Adrenal gland (tissue), 5 donors: ENCODE data around the gene ASTE1.

Experiments
- POLR2A ChIP-seq, 2 donors: fragments of 450-650 bp; IDR thresholded peaks; one replicate each; pipeline ENCODE4 v1.6.1; 2017; ENCODE audit warnings: antibody characterized with exemption in 2 of 2, mild to moderate bottlenecking in 2 of 2, moderate library complexity in 1 of 2
- TF ChIP-seq, protein P1 (sequence below), 6 experiments: fragments of 450-650 bp in 4 of 6; fragments of 200-600 bp in 2 of 6; sonication (generic) in 1 of 6; IDR thresholded peaks; 1 replicate in 5 of 6; 2 replicates in 1 of 6; pipeline versions ENCODE4 v1.5.1 to v1.8.0; 2016 to 2021; ENCODE audit warnings: antibody characterized with exemption in 6 of 6, mild to moderate bottlenecking in 2 of 6, moderate library complexity in 1 of 6
- donor health status: DM: no; HTN: no; CAD: no.

DNA sequence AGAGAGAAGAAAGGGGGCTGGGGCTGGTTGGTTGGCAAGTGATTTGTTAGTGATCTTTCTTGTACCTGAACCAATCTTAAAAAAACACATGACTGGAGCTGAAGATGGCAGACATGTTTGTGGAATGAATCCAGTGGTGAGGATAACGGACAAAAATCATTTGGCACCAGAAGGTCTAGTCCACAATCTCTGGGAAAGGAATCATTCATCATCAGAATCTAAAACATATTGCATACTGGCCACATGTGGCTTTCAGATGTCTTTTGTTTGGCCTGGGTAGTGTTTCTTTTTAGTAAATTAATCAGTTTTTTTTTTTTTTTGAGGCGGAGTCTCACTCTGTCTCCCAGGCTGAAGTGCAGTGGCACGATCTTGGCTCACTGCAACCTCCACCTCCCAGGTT is 5.0 kb upstream of the ASTE1 start:
- TF ChIP-seq, protein P1, sequence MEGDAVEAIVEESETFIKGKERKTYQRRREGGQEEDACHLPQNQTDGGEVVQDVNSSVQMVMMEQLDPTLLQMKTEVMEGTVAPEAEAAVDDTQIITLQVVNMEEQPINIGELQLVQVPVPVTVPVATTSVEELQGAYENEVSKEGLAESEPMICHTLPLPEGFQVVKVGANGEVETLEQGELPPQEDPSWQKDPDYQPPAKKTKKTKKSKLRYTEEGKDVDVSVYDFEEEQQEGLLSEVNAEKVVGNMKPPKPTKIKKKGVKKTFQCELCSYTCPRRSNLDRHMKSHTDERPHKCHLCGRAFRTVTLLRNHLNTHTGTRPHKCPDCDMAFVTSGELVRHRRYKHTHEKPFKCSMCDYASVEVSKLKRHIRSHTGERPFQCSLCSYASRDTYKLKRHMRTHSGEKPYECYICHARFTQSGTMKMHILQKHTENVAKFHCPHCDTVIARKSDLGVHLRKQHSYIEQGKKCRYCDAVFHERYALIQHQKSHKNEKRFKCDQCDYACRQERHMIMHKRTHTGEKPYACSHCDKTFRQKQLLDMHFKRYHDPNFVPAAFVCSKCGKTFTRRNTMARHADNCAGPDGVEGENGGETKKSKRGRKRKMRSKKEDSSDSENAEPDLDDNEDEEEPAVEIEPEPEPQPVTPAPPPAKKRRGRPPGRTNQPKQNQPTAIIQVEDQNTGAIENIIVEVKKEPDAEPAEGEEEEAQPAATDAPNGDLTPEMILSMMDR (IDR thresholded peaks at IDR 0.05) = no peak
- TF ChIP-seq POLR2A (IDR thresholded peaks at IDR 0.05) = no peak
